Stimulated activated CD8-positive, alpha-beta memory T cell treated with anti-CD3 and anti-CD28 coated beads, Interleukin-4, amount 100 ng/mL, for 1 hour (primary cell): Measurements from ENCODE around the gene RPL35.

Experiments used
- DNase-seq, 2 donors: peaks; one replicate each; pipeline ENCODE4 v3.0.0-alpha.2; 2020; ENCODE audit warnings: low read depth in 2 of 2, low spot score in 1 of 2

RPL35 gene

GRCh38 chr9:124820698-124821623, 40.8 kb downstream of the RPL35 start:
- no peak for DNase-seq

GRCh38 chr9:124818431-124819281, 43.1 kb downstream of the RPL35 start:
- no peak for DNase-seq

GRCh38 chr9:124815601-124816000, 46.2 kb downstream of the RPL35 start:
- no peak for DNase-seq

GRCh38 chr9:124814164-124814535, 47.6 kb downstream of the RPL35 start:
- no peak for DNase-seq

- no peak for DNase-seq
These were observed 48.1 kb downstream of the RPL35 start for GRCh38 chr9:124813501-124814163.

- no peak for DNase-seq
These were observed 48.7 kb downstream of the RPL35 start for GRCh38 chr9:124813041-124813440.

- no peak for DNase-seq
These were observed 49.3 kb downstream of the RPL35 start for GRCh38 chr9:124812441-124812876.

- DNase-seq, result no peak
These were observed 50.9 kb downstream of the RPL35 start for GRCh38 chr9:124810663-124811355.

- DNase-seq, result no peak
These were observed 51.8 kb downstream of the RPL35 start for GRCh38 chr9:124809741-124810500.

GRCh38 chr9:124809211-124809610, 52.5 kb downstream of the RPL35 start:
- DNase-seq, result no peak

- DNase-seq, result no peak
These were observed 53.4 kb downstream of the RPL35 start for GRCh38 chr9:124808246-124808956.
